Neutrophil (primary cell): ENCODE measurements around the gene TMX1.

Experiments used
- H3K27ac ChIP-seq: fragments of 200-600 bp; sonication (generic); 2 replicates; pipeline ENCODE4 v1.5.1; 2016; ENCODE audit warnings: mild to moderate bottlenecking, moderate library complexity
- H3K27me3 ChIP-seq: fragments of 200-600 bp; sonication (generic); 2 replicates; pipeline ENCODE4 v1.6.0; 2016; ENCODE audit warnings: mild to moderate bottlenecking
- H3K36me3 ChIP-seq: fragments of 200-600 bp; sonication (generic); 2 replicates; pipeline ENCODE4 v1.5.1; 2017
- H3K4me1 ChIP-seq, 2 experiments: fragments of 200-600 bp in 1 of 2; sonication (generic) in 1 of 2; 1 replicate in 1 of 2; 2 replicates in 1 of 2; pipeline versions ENCODE4 v1.5.1 to v1.6.1; 2013 to 2016; ENCODE audit warnings: low read depth in 1 of 2, low read length in 1 of 2, mild to moderate bottlenecking in 1 of 2, moderate library complexity in 1 of 2; ENCODE audit not compliant: control insufficient read depth in 1 of 2, insufficient read depth in 1 of 2
- H3K4me3 ChIP-seq, 2 experiments: fragments of 200-600 bp in 1 of 2; sonication (generic) in 1 of 2; 1 replicate in 1 of 2; 2 replicates in 1 of 2; pipeline ENCODE4 v1.5.1; 2013 to 2016; ENCODE audit warnings: low read depth in 1 of 2, low read length in 1 of 2, mild to moderate bottlenecking in 1 of 2, moderate library complexity in 1 of 2
- H3K9me3 ChIP-seq: fragments of 200-600 bp; sonication (generic); 2 replicates; pipeline ENCODE4 v1.5.1; 2016
- CTCF ChIP-seq: fragments of 200-600 bp; sonication (generic); IDR thresholded peaks from 2 replicates; pipeline ENCODE4 v1.5.1; 2016; ENCODE audit warnings: antibody characterized with exemption

Gene TMX1

DNA sequence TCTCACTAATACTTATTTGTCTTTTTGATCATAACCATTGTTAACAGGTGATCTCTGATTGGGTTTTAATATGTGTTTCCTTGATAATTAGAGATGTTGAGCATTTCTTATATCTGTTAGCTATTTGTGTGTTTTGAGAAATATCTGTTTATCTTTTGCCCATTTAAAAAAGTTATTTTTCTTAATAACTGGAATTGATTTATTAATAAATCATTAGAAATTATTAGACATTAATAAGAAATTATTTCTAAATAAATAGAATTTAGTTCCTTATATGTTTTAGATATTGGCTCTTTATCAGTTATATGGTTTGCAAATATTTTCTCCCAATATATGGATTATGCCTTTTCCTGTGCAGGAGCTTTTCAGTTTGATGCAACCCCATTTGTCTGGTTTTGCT, 18.7 kb downstream of the TMX1 start:
- Histone ChIP-seq H3K4me1 (no peaks in the 10 kb centered on the region), H3K9me3 (no peaks in the 10 kb centered on the region), H3K36me3 (peaks cover 25% of the 10 kb centered on the region), H3K4me3 (no peak overlapping the region), H3K27me3 (no peaks in the 10 kb centered on the region), H3K27ac (no peak overlapping the region)
- no peak for TF ChIP-seq CTCF

GRCh38 chr14:51260225-51260624, 20.2 kb downstream of the TMX1 start:
- Histone ChIP-seq H3K27me3 (no peaks in the 10 kb centered on the region), H3K4me1 (no peaks in the 10 kb centered on the region), H3K36me3 (peaks cover 24% of the 10 kb centered on the region), H3K27ac (no peak overlapping the region), H3K4me3 (no peak overlapping the region), H3K9me3 (no peaks in the 10 kb centered on the region)
- no peak for TF ChIP-seq CTCF

- Histone ChIP-seq H3K4me1 (no peaks in the 10 kb centered on the region), H3K9me3 (no peaks in the 10 kb centered on the region), H3K27ac (no peak overlapping the region), H3K27me3 (no peaks in the 10 kb centered on the region), H3K4me3 (no peak overlapping the region), H3K36me3 (peaks cover 16% of the 10 kb centered on the region)
- no peak for TF ChIP-seq CTCF
Observed at GRCh38 chr14:51261151-51261550, 21.1 kb downstream of the TMX1 start.

DNA sequence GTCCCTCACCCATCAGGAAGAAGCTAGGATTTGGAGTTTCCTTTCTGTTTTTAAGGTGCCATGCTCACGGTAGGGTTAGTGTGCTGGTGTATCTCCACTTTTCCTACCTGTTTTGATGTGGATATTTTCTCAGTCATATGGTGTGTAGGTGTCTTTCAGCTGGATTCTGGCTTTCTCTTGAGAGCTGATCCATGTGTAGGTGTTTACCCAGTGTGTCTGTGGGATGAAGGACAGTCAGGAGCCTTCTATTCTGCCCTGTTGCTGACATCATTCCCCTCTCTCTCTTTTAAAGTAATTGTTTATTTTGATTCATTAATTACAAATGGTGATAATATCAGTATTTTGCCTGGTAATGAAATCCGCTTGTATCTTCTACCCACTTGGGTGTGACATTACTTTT, 22.8 kb downstream of the TMX1 start:
- H3K27ac ChIP-seq, result no peak overlapping the region
- H3K4me3 ChIP-seq, result no peak overlapping the region
- H3K9me3 ChIP-seq, result no peaks in the 10 kb centered on the region
- H3K4me1 ChIP-seq, result no peaks in the 10 kb centered on the region
- H3K27me3 ChIP-seq, result no peaks in the 10 kb centered on the region
- H3K36me3 ChIP-seq, result peaks cover 11% of the 10 kb centered on the region
- no peak for TF ChIP-seq CTCF

DNA sequence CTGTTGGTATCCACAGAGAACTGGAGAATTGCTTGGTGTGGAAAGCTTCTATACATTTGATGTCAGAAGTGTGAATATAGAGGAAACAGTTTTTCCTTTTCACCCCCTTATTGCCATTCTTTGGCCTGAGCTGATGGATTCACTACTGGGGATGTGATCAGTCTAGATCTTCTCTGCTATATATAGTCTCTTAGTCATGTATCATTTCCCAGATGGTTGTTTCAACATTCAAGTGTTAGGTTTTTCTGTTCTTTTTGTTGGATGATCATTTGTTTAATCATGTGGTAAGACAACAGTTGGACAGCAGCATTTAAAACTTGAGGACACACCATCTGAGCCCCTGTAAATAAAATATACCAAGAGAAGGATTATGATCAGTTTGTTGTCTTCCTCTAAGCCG, 29.6 kb downstream of the TMX1 start:
- H3K36me3 ChIP-seq, result peaks cover 8% of the 10 kb centered on the region
- no peak for TF ChIP-seq CTCF
- no peaks in the 10 kb centered on the region for H3K9me3 ChIP-seq
- H3K27ac ChIP-seq, result no peak overlapping the region
- no peaks in the 10 kb centered on the region for H3K4me1 ChIP-seq
- no peak overlapping the region for H3K4me3 ChIP-seq
- no peaks in the 10 kb centered on the region for H3K27me3 ChIP-seq

- Histone ChIP-seq H3K36me3 (no peaks in the 10 kb centered on the region), H3K27me3 (no peaks in the 10 kb centered on the region), H3K27ac (no peak overlapping the region), H3K9me3 (no peaks in the 10 kb centered on the region), H3K4me3 (no peak overlapping the region), H3K4me1 (peaks cover 0 to 5% of the 10 kb centered on the region in 2 experiments)
- TF ChIP-seq CTCF, result no peak
Observed at GRCh38 chr14:51276605-51277004, 36.6 kb downstream of the TMX1 start.
